ENCODE measurements around the gene CEMIP2. TPM values are rescaled to one million over a fixed set of nuclear protein-coding genes. Genes with fewer than 3 reads are reported as not detected.

CEMIP2 gene
- total and polyA plus RNA-seq, 2 of the 13 experiments (the other 11 are each of a cell fraction or from before 2014, with no cell fraction given): 94.3 to 128 TPM

DNA sequence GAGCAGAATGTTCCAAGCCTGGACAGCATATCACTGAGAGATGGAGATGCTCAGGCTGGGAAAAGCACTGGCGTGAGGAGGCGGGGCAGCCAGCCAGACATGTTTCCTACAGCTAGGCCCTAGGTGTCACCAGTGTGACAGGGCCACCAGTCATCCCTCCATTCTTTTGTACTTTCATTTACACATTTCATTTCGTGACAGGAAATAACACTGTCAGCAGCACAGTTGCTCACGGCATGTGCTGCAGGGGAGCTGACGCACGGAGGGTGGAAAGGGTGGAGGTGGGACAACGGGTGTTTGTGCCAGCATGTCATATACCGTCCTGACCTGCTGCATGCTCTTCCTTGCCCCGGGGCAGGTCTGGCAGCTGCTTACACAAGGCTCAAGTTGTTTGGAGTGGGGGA is 14.8 kb upstream of the CEMIP2 start (continued):
- TF ChIP-seq, protein P1, sequence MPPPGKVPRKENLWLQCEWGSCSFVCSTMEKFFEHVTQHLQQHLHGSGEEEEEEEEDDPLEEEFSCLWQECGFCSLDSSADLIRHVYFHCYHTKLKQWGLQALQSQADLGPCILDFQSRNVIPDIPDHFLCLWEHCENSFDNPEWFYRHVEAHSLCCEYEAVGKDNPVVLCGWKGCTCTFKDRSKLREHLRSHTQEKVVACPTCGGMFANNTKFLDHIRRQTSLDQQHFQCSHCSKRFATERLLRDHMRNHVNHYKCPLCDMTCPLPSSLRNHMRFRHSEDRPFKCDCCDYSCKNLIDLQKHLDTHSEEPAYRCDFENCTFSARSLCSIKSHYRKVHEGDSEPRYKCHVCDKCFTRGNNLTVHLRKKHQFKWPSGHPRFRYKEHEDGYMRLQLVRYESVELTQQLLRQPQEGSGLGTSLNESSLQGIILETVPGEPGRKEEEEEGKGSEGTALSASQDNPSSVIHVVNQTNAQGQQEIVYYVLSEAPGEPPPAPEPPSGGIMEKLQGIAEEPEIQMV (CRISPR knock-in tag; IDR thresholded peaks at IDR 0.05; ENCODE audit: low read depth): no peak
- TF ChIP-seq, protein P2, sequence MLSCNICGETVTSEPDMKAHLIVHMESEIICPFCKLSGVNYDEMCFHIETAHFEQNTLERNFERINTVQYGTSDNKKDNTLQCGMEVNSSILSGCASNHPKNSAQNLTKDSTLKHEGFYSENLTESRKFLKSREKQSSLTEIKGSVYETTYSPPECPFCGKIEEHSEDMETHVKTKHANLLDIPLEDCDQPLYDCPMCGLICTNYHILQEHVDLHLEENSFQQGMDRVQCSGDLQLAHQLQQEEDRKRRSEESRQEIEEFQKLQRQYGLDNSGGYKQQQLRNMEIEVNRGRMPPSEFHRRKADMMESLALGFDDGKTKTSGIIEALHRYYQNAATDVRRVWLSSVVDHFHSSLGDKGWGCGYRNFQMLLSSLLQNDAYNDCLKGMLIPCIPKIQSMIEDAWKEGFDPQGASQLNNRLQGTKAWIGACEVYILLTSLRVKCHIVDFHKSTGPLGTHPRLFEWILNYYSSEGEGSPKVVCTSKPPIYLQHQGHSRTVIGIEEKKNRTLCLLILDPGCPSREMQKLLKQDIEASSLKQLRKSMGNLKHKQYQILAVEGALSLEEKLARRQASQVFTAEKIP (CRISPR knock-in tag; IDR thresholded peaks at IDR 0.05; ENCODE audit: borderline replicate concordance): no peak
- TF ChIP-seq, protein P3, sequence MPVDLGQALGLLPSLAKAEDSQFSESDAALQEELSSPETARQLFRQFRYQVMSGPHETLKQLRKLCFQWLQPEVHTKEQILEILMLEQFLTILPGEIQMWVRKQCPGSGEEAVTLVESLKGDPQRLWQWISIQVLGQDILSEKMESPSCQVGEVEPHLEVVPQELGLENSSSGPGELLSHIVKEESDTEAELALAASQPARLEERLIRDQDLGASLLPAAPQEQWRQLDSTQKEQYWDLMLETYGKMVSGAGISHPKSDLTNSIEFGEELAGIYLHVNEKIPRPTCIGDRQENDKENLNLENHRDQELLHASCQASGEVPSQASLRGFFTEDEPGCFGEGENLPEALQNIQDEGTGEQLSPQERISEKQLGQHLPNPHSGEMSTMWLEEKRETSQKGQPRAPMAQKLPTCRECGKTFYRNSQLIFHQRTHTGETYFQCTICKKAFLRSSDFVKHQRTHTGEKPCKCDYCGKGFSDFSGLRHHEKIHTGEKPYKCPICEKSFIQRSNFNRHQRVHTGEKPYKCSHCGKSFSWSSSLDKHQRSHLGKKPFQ (CRISPR knock-in tag; IDR thresholded peaks at IDR 0.05; ENCODE audit: insufficient replicate concordance): no peak
- TF ChIP-seq NFRKB (IDR thresholded peaks at IDR 0.05): no peak
- no peak for TF ChIP-seq ZFP37 (CRISPR knock-in tag; IDR thresholded peaks at IDR 0.05; ENCODE audit: borderline replicate concordance)
- TF ChIP-seq, protein P4, sequence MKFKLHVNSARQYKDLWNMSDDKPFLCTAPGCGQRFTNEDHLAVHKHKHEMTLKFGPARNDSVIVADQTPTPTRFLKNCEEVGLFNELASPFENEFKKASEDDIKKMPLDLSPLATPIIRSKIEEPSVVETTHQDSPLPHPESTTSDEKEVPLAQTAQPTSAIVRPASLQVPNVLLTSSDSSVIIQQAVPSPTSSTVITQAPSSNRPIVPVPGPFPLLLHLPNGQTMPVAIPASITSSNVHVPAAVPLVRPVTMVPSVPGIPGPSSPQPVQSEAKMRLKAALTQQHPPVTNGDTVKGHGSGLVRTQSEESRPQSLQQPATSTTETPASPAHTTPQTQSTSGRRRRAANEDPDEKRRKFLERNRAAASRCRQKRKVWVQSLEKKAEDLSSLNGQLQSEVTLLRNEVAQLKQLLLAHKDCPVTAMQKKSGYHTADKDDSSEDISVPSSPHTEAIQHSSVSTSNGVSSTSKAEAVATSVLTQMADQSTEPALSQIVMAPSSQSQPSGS (CRISPR knock-in tag; IDR thresholded peaks at IDR 0.05): no peak
- TF ChIP-seq NPAS2 (CRISPR knock-in tag; IDR thresholded peaks at IDR 0.05; ENCODE audit: borderline replicate concordance): no peak
- TF ChIP-seq, protein P5, sequence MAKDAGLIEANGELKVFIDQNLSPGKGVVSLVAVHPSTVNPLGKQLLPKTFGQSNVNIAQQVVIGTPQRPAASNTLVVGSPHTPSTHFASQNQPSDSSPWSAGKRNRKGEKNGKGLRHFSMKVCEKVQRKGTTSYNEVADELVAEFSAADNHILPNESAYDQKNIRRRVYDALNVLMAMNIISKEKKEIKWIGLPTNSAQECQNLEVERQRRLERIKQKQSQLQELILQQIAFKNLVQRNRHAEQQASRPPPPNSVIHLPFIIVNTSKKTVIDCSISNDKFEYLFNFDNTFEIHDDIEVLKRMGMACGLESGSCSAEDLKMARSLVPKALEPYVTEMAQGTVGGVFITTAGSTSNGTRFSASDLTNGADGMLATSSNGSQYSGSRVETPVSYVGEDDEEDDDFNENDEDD (CRISPR knock-in tag; IDR thresholded peaks at IDR 0.05; ENCODE audit: borderline replicate concordance): no peak
- TF ChIP-seq RXRB (CRISPR knock-in tag; IDR thresholded peaks at IDR 0.05; ENCODE audit: borderline replicate concordance): 0 out of 2 replicates have a peak, but pooled peaks have one; percentile 17
- TF ChIP-seq DPF2 (CRISPR knock-in tag; IDR thresholded peaks at IDR 0.05; ENCODE audit: borderline replicate concordance, low read depth): no peak
- TF ChIP-seq, protein P6, sequence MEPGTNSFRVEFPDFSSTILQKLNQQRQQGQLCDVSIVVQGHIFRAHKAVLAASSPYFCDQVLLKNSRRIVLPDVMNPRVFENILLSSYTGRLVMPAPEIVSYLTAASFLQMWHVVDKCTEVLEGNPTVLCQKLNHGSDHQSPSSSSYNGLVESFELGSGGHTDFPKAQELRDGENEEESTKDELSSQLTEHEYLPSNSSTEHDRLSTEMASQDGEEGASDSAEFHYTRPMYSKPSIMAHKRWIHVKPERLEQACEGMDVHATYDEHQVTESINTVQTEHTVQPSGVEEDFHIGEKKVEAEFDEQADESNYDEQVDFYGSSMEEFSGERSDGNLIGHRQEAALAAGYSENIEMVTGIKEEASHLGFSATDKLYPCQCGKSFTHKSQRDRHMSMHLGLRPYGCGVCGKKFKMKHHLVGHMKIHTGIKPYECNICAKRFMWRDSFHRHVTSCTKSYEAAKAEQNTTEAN (CRISPR knock-in tag; conservative IDR thresholded peaks at IDR 0.05): no peak
- TF ChIP-seq, protein P7, sequence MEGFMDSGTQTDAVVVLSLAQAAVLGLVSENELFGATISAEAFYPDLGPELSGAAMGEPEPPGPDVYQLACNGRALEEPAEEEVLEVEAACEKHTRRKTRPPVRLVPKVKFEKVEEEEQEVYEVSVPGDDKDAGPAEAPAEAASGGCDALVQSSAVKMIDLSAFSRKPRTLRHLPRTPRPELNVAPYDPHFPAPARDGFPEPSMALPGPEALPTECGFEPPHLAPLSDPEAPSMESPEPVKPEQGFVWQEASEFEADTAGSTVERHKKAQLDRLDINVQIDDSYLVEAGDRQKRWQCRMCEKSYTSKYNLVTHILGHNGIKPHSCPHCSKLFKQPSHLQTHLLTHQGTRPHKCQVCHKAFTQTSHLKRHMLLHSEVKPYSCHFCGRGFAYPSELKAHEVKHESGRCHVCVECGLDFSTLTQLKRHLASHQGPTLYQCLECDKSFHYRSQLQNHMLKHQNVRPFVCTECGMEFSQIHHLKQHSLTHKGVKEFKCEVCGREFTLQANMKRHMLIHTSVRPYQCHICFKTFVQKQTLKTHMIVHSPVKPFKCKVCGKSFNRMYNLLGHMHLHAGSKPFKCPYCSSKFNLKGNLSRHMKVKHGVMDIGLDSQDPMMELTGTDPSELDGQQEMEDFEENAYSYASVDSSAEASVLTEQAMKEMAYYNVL (CRISPR knock-in tag; IDR thresholded peaks at IDR 0.05; ENCODE audit: borderline replicate concordance): peak; percentile 76; the same call in 1 of the 2 replicates
- no peak for TF ChIP-seq ZNF256 (CRISPR knock-in tag; conservative IDR thresholded peaks at IDR 0.05)
- TF ChIP-seq ZNF703 (CRISPR knock-in tag; IDR thresholded peaks at IDR 0.05; ENCODE audit: borderline replicate concordance): no peak
- no peak for TF ChIP-seq TOPORS (CRISPR knock-in tag; IDR thresholded peaks at IDR 0.05)
